ENCODE measurements around the gene SDHD.

The SDHD gene

GRCh38 chr11:112106070-112106469 is 19.4 kb downstream of the SDHD start:
- DNase-seq, result no peak

GRCh38 chr11:112113539-112114457 is 27.1 kb downstream of the SDHD start:
- no peak for DNase-seq

GRCh38 chr11:112114460-112114859 is 27.8 kb downstream of the SDHD start:
- DNase-seq, result no peak

- DNase-seq, result no peak
These were observed 28.7 kb downstream of the SDHD start for GRCh38 chr11:112115386-112115785.

GRCh38 chr11:112118176-112118575 is 31.5 kb downstream of the SDHD start:
- no peak for DNase-seq

- DNase-seq, result no peak
These were observed 35.4 kb downstream of the SDHD start for GRCh38 chr11:112121981-112122615.

GRCh38 chr11:112123129-112123528 is 36.5 kb downstream of the SDHD start:
- DNase-seq, result no peak

GRCh38 chr11:112127056-112127455 is 40.4 kb downstream of the SDHD start:
- no peak for DNase-seq

- DNase-seq, result no peak
These were observed 41.9 kb downstream of the SDHD start for GRCh38 chr11:112128483-112129121.

GRCh38 chr11:112129656-112130055 is 43.0 kb downstream of the SDHD start:
- no peak for DNase-seq

- DNase-seq, result no peak
These were observed 46.1 kb downstream of the SDHD start for GRCh38 chr11:112132737-112133136.

GRCh38 chr11:112134473-112134872 is 47.8 kb downstream of the SDHD start:
- DNase-seq, result no peak

- DNase-seq, result no peak
These were observed 56.9 kb downstream of the SDHD start for GRCh38 chr11:112143597-112143996.

All from activated CD4-positive, CD25-positive, alpha-beta regulatory T cell treated with anti-CD3 and anti-CD28 coated beads, Interleukin-2, amount 50 U/mL, for 72 hours (primary cell).